ENCODE results near the gene SYNJ2.

Gene SYNJ2

GRCh38 chr6:157941101-157941863 lies 40.4 kb upstream of the SYNJ2 start:
- Histone ChIP-seq H3K4me1 (ENCODE audit: low read depth, poor library complexity, severe bottlenecking) (no peaks in the 10 kb centered on the region), H3K79me2 (ENCODE audit: insufficient read depth, low read depth) (no peaks in the 10 kb centered on the region), H3K27me3 (ENCODE audit: insufficient read depth, low read depth) (no peaks in the 10 kb centered on the region), H3K36me3 (ENCODE audit: insufficient read depth) (no peaks in the 10 kb centered on the region), H3K4me2 (no peak overlapping the region), H3K9ac (no peak overlapping the region), H3K27ac (no peak overlapping the region), H2AFZ (ENCODE audit: low read depth) (no peak overlapping the region), H4K20me1 (ENCODE audit: insufficient read depth) (no peaks in the 10 kb centered on the region), H3K4me3 (IDR thresholded peaks at IDR 0.05; ENCODE audit: insufficient read depth, low read depth, low read length) (no peak overlapping the region)
- TF ChIP-seq CTCF (conservative IDR thresholded peaks at IDR 0.05; ENCODE audit: low read depth, low read length) = no peak

- no peak overlapping the region for H3K4me2 ChIP-seq
- H3K36me3 ChIP-seq (ENCODE audit: insufficient read depth) = no peaks in the 10 kb centered on the region
- no peaks in the 10 kb centered on the region for H3K79me2 ChIP-seq (ENCODE audit: insufficient read depth, low read depth)
- no peaks in the 10 kb centered on the region for H3K27me3 ChIP-seq (ENCODE audit: insufficient read depth, low read depth)
- TF ChIP-seq CTCF (conservative IDR thresholded peaks at IDR 0.05; ENCODE audit: low read depth, low read length) = no peak
- no peak overlapping the region for H3K9ac ChIP-seq
- no peaks in the 10 kb centered on the region for H4K20me1 ChIP-seq (ENCODE audit: insufficient read depth)
- no peak overlapping the region for H3K4me3 ChIP-seq (IDR thresholded peaks at IDR 0.05; ENCODE audit: insufficient read depth, low read depth, low read length)
- H3K27ac ChIP-seq = no peak overlapping the region
- no peak overlapping the region for H2AFZ ChIP-seq (ENCODE audit: low read depth)
- H3K4me1 ChIP-seq (ENCODE audit: low read depth, poor library complexity, severe bottlenecking) = no peaks in the 10 kb centered on the region
Measured at GRCh38 chr6:157942351-157942750, 39.3 kb upstream of the SYNJ2 start.

- no peak overlapping the region for H3K9ac ChIP-seq
- H3K4me2 ChIP-seq = no peak overlapping the region
- no peak overlapping the region for H3K27ac ChIP-seq
- H3K4me1 ChIP-seq (ENCODE audit: low read depth, poor library complexity, severe bottlenecking) = no peaks in the 10 kb centered on the region
- H3K27me3 ChIP-seq (ENCODE audit: insufficient read depth, low read depth) = no peaks in the 10 kb centered on the region
- H3K36me3 ChIP-seq (ENCODE audit: insufficient read depth) = no peaks in the 10 kb centered on the region
- no peaks in the 10 kb centered on the region for H3K79me2 ChIP-seq (ENCODE audit: insufficient read depth, low read depth)
- TF ChIP-seq CTCF (conservative IDR thresholded peaks at IDR 0.05; ENCODE audit: low read depth, low read length) = no peak
- H3K4me3 ChIP-seq (IDR thresholded peaks at IDR 0.05; ENCODE audit: insufficient read depth, low read depth, low read length) = no peak overlapping the region
- H4K20me1 ChIP-seq (ENCODE audit: insufficient read depth) = no peaks in the 10 kb centered on the region
- no peak overlapping the region for H2AFZ ChIP-seq (ENCODE audit: low read depth)
Measured at GRCh38 chr6:157943249-157943963, 38.3 kb upstream of the SYNJ2 start.

GRCh38 chr6:157943964-157944283 lies 37.7 kb upstream of the SYNJ2 start:
- no peak for TF ChIP-seq CTCF (conservative IDR thresholded peaks at IDR 0.05; ENCODE audit: low read depth, low read length)
- Histone ChIP-seq H3K27ac (no peak overlapping the region), H3K36me3 (ENCODE audit: insufficient read depth) (no peaks in the 10 kb centered on the region), H3K9ac (no peak overlapping the region), H3K4me1 (ENCODE audit: low read depth, poor library complexity, severe bottlenecking) (no peaks in the 10 kb centered on the region), H3K27me3 (ENCODE audit: insufficient read depth, low read depth) (no peaks in the 10 kb centered on the region), H2AFZ (ENCODE audit: low read depth) (no peak overlapping the region), H3K4me3 (IDR thresholded peaks at IDR 0.05; ENCODE audit: insufficient read depth, low read depth, low read length) (no peak overlapping the region), H4K20me1 (ENCODE audit: insufficient read depth) (no peaks in the 10 kb centered on the region), H3K4me2 (no peak overlapping the region), H3K79me2 (ENCODE audit: insufficient read depth, low read depth) (no peaks in the 10 kb centered on the region)
